ENCODE data around the gene PODNL1. TPM values are rescaled to one million over a fixed set of nuclear protein-coding genes. Genes with fewer than 3 reads are reported as not detected.
"Not testable (repeated sequence)": the region's sequence is repeated elsewhere in the genome, so short reads cannot be mapped to it uniquely, and the experiment has no call there.

Gene PODNL1
- polyA plus RNA-seq, 3 donors from 2014 or later: not detected

DNA sequence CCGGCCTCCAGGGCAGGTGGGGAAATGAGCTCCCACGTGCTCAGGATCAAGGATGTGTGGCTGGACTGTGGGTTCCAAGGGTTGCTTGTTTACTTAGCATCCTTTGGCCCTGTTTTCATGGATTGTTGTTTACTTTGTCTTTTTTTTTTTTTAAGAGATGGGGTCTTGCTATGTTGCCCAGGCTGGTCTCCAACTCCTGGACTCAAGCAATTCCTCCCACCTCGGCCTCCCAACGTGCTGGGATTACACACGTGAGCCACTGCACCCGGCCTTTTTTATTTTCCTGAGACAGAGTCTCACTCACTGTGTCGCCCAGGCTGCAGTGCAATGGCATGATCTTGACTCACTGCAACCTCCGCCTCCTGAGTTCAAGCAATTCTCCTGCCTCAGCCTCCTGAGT is 29.0 kb upstream of the PODNL1 start:
- H3K27me3 Mint-ChIP-seq (ENCODE audit: low read depth in 3 of 3); H3K9me3 Mint-ChIP-seq; DNase-seq; H3K4me1 Mint-ChIP-seq; H3K4me3 Mint-ChIP-seq: not testable (repeated sequence)
- H3K27ac Mint-ChIP-seq: peak overlapping the region in 1 of 6 donors; percentile 34
- H3K36me3 Mint-ChIP-seq: peaks cover 0 to 15% (median 5%) of the 10 kb centered on the region in 3 donors

DNA sequence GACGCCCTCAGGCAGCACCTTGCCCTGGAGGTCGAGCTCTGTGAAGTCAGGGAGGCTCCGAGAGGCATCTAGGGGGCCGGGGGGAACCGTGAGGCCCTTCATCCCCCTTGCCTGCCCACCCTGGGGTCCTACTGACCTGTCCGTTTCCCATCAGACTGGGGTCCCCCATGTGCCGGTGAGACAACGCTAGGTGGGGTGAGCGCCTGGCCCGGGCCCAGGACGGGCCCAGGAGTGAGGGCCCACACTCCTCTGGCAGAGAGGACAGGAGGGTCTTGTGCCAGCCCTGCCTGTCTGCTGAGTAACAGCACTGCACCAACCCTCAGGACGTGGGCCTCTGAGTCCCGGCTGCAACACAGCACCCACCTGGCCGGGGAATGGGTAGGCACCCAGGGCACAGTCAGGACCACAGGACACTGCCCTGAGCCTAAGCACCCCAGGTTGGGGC is 28.5 kb upstream of the PODNL1 start:
- Mint-ChIP-seq H3K27ac (peak overlapping the region in 1 of 6 donors; percentile 34), H3K27me3 (ENCODE audit: low read depth in 3 of 3) (peaks cover 0 to 2% (median 0%) of the 10 kb centered on the region in 3 donors), H3K36me3 (peaks cover 0 to 15% (median 5%) of the 10 kb centered on the region in 3 donors), H3K4me3 (no peak overlapping the region), H3K4me1 (no peaks in the 10 kb centered on the region), H3K9me3 (no peaks in the 10 kb centered on the region)
- DNase-seq: no peak

- no peak for DNase-seq
- Mint-ChIP-seq H3K27me3 (ENCODE audit: low read depth in 3 of 3) (peaks cover 0 to 2% (median 0%) of the 10 kb centered on the region in 3 donors), H3K9me3 (no peaks in the 10 kb centered on the region), H3K36me3 (peaks cover 4 to 20% (median 8%) of the 10 kb centered on the region in 3 donors), H3K4me1 (no peaks in the 10 kb centered on the region), H3K27ac (no peak overlapping the region), H3K4me3 (no peak overlapping the region)
These were observed 27.9 kb upstream of the PODNL1 start for GRCh38 chr19:13965926-13966683.

- Mint-ChIP-seq H3K36me3 (peaks cover 4 to 20% (median 8%) of the 10 kb centered on the region in 3 donors), H3K9me3 (no peaks in the 10 kb centered on the region), H3K4me1 (no peaks in the 10 kb centered on the region), H3K4me3 (no peak overlapping the region), H3K27ac (peak overlapping the region in 1 of 6 donors; percentile 10), H3K27me3 (ENCODE audit: low read depth in 3 of 3) (peaks cover 0 to 2% (median 0%) of the 10 kb centered on the region in 3 donors)
- no peak for DNase-seq
These were observed 27.2 kb upstream of the PODNL1 start for GRCh38 chr19:13965377-13965896.

DNA sequence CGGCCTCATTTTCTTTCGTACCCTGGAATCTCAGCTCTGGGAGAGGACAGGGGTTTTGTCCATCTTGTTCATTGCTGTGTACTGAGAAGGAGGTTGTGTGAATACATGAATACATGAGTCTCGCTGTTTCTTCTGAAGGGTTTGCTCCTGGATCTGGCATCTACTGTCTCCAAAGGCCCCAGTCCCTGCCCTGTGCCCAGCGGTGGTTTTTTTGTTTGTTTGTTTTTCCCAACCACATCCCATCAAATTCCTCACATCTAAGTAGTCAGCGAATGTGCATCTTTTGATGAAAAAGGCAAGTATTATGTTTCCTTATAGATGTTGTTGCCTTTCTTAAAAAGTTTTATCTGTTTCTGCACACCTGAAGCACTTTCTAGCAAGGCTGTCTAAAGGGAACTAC is 26.6 kb upstream of the PODNL1 start:
- H3K27ac Mint-ChIP-seq: peak overlapping the region in 1 of 6 donors; percentile 61
- H3K36me3 Mint-ChIP-seq: peaks cover 4 to 20% (median 8%) of the 10 kb centered on the region in 3 donors
- no peaks in the 10 kb centered on the region for H3K4me1 Mint-ChIP-seq
- DNase-seq: no peak
- H3K4me3 Mint-ChIP-seq: no peak overlapping the region
- peaks cover 0 to 2% (median 0%) of the 10 kb centered on the region in 3 donors for H3K27me3 Mint-ChIP-seq (ENCODE audit: low read depth in 3 of 3)
- H3K9me3 Mint-ChIP-seq: no peaks in the 10 kb centered on the region

GRCh38 chr19:13963603-13964105 is 25.4 kb upstream of the PODNL1 start:
- H3K4me1 Mint-ChIP-seq: no peaks in the 10 kb centered on the region

GRCh38 chr19:13962699-13963602 is 24.7 kb upstream of the PODNL1 start:
- no peak for DNase-seq
- Mint-ChIP-seq H3K4me3 (no peak overlapping the region), H3K4me1 (no peaks in the 10 kb centered on the region), H3K27me3 (ENCODE audit: low read depth in 3 of 3) (peaks cover 0 to 3% (median 2%) of the 10 kb centered on the region in 3 donors), H3K27ac (no peak overlapping the region), H3K9me3 (no peaks in the 10 kb centered on the region), H3K36me3 (peaks cover 3 to 22% (median 4%) of the 10 kb centered on the region in 3 donors)

More at GRCh38 chr19:13963603-13964105, 25.4 kb upstream of the PODNL1 start:
- no peaks in the 10 kb centered on the region for H3K9me3 Mint-ChIP-seq
- H3K36me3 Mint-ChIP-seq: peaks cover 3 to 16% (median 4%) of the 10 kb centered on the region in 3 donors
- no peak overlapping the region for H3K27ac Mint-ChIP-seq
- H3K27me3 Mint-ChIP-seq (ENCODE audit: low read depth in 3 of 3): peaks cover 0 to 2% (median under 1%) of the 10 kb centered on the region in 3 donors
- DNase-seq: no peak
- no peak overlapping the region for H3K4me3 Mint-ChIP-seq

DNA sequence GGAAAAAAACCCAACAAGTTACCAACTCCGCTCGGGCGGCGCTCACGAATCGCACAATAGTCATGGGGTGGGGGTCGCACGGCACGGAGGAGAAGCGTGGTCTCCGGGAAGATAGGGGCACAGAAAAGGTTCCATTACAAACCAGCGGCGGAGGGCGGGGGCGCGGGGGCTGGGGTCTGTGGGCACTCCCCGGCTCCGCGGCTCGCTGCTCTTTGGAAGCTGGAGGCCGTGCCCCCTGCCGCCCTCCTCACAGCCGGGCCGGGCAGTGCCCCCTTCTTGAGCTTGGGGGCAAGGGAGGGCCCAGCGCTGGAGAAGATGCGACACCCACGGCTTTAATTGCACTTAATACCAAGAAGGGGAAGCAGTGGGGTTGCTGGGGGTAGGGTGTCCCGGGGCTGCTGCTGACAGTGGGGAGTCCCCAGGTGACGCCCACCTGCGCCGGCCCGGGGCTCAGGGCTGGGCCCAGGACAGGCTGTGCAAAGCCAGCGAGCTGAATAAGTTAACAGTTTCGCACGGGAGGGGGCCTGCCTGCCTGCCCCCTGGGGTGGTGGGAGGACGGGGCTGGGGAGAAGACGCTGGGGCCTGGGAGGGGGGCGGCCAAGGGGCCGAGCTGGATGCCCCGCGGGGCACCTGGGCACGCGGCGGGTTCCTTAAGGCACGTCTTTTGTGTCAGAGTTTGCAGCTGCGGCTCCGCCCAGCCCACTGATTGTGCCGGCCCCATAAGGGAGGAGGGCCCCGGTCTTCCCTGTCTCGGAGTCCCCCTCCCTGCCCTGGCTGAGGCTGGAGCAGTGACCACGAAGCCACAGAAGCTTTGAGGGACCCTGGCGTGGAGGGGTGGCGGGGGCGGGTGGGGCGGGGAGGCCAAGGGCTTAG is 23.8 kb upstream of the PODNL1 start:
- Mint-ChIP-seq H3K9me3 (no peaks in the 10 kb centered on the region), H3K27ac (no peak overlapping the region), H3K4me3 (no peak overlapping the region), H3K36me3 (peaks cover 4 to 24% (median 4%) of the 10 kb centered on the region in 3 donors), H3K27me3 (ENCODE audit: low read depth in 3 of 3) (peaks cover 0 to 3% (median 2%) of the 10 kb centered on the region in 3 donors), H3K4me1 (no peaks in the 10 kb centered on the region)
- no peak for DNase-seq

GRCh38 chr19:13960863-13961784 is 22.9 kb upstream of the PODNL1 start:
- Mint-ChIP-seq H3K9me3 (no peaks in the 10 kb centered on the region), H3K27me3 (ENCODE audit: low read depth in 3 of 3) (peaks cover 0 to 3% (median 2%) of the 10 kb centered on the region in 3 donors), H3K27ac (peak overlapping the region in 1 of 6 donors; percentile 24), H3K4me1 (no peaks in the 10 kb centered on the region), H3K4me3 (no peak overlapping the region), H3K36me3 (peaks cover 4 to 26% (median 9%) of the 10 kb centered on the region in 3 donors)
- no peak for DNase-seq

GRCh38 chr19:13959962-13960862 is 22.0 kb upstream of the PODNL1 start:
- Mint-ChIP-seq H3K4me3 (no peak overlapping the region), H3K9me3 (no peaks in the 10 kb centered on the region), H3K27ac (peak overlapping the region in 1 of 6 donors; percentile 67), H3K36me3 (peaks cover 4 to 31% (median 9%) of the 10 kb centered on the region in 3 donors), H3K4me1 (no peaks in the 10 kb centered on the region), H3K27me3 (ENCODE audit: low read depth in 3 of 3) (peaks cover 0 to 3% (median 2%) of the 10 kb centered on the region in 3 donors)
- DNase-seq: peak in 2 of 3 donors; percentile 26 to 30
